Suprapubic skin (tissue), 4 donors: ENCODE data around the gene WDR38. TPM values are rescaled to one million over a fixed set of nuclear protein-coding genes. Genes with fewer than 3 reads are reported as not detected.
"Not testable (repeated sequence)": the region's sequence is repeated elsewhere in the genome, so short reads cannot be mapped to it uniquely, and the experiment has no call there.

ENCODE experiments used
- DNase-seq, 2 donors: peaks; one replicate each; pipeline ENCODE4 v3.0.0-alpha.2; 2019; ENCODE audit warnings: low spot score in 2 of 2
- H3K27ac ChIP-seq: fragments of 200-600 bp; sonication (generic); one replicate; pipeline ENCODE4 v1.5.1; 2019
- H3K27me3 ChIP-seq: fragments of 200-600 bp; sonication (generic); one replicate; pipeline ENCODE4 v1.5.1; 2019
- H3K36me3 ChIP-seq: fragments of 200-600 bp; sonication (generic); one replicate; pipeline ENCODE4 v1.5.1; 2019
- H3K4me1 ChIP-seq: fragments of 200-600 bp; sonication (generic); one replicate; pipeline ENCODE4 v1.5.1; 2019
- H3K4me3 ChIP-seq: fragments of 200-600 bp; sonication (generic); one replicate; pipeline ENCODE4 v1.5.1; 2019; ENCODE audit warnings: mild to moderate bottlenecking
- H3K9me3 ChIP-seq: fragments of 200-600 bp; sonication (generic); one replicate; pipeline ENCODE4 v1.5.1; 2019
- EP300 ChIP-seq: sonication (generic); formaldehyde crosslinking; IDR thresholded peaks from one replicate; pipeline ENCODE4 v1.6.1; 2017; ENCODE audit warnings: antibody characterized with exemption
- POLR2A ChIP-seq, 2 donors: fragments of 450-650 bp; IDR thresholded peaks; one replicate each; pipeline ENCODE4 v1.6.1; 2017; ENCODE audit warnings: antibody characterized with exemption in 2 of 2, mild to moderate bottlenecking in 2 of 2, moderate library complexity in 2 of 2
- POLR2AphosphoS5 ChIP-seq, 3 donors: sonication (generic); formaldehyde crosslinking; IDR thresholded peaks; one replicate each; pipeline ENCODE4 v1.6.1; 2017; ENCODE audit warnings: antibody characterized with exemption in 3 of 3
- WGBS: methylation state at CpG from one replicate; pipeline ENCODE4 v1.1.5; 2018; 5-methylcytosine and 5-hydroxymethylcytosine counted together
- total RNA-seq, 4 donors: library from RNA; depleted of rRNA; stranded (reverse); fragments of >200 nt; gene quantifications; one replicate each; pipeline ENCODE4 v1.1.0, GENCODE V29; 2016
- TF ChIP-seq, protein P1 (sequence below), 2 donors: fragments of 200-600 bp in 1 of 2; fragments of 450-650 bp in 1 of 2; sonication (generic) in 1 of 2; IDR thresholded peaks; one replicate each; pipeline ENCODE4 v1.5.1; 2016 to 2019; ENCODE audit warnings: antibody characterized with exemption in 2 of 2, mild to moderate bottlenecking in 1 of 2, moderate library complexity in 1 of 2

The WDR38 gene
- total RNA-seq, 4 donors from 2014 or later = not detected

- H3K27ac ChIP-seq = no peak overlapping the region
- 33% methylated on average over 4 of the region's 7 CpGs for WGBS
- H3K4me3 ChIP-seq = no peak overlapping the region
- H3K27me3 ChIP-seq = no peaks in the 10 kb centered on the region
- H3K4me1 ChIP-seq = peaks cover 28% of the 10 kb centered on the region
- no peak for DNase-seq
- no peaks in the 10 kb centered on the region for H3K36me3 ChIP-seq
- TF ChIP-seq POLR2A (IDR thresholded peaks at IDR 0.05) (no peak), EP300 (no peak), POLR2AphosphoS5 (IDR thresholded peaks at IDR 0.05) (no peak)
- TF ChIP-seq, protein P1, sequence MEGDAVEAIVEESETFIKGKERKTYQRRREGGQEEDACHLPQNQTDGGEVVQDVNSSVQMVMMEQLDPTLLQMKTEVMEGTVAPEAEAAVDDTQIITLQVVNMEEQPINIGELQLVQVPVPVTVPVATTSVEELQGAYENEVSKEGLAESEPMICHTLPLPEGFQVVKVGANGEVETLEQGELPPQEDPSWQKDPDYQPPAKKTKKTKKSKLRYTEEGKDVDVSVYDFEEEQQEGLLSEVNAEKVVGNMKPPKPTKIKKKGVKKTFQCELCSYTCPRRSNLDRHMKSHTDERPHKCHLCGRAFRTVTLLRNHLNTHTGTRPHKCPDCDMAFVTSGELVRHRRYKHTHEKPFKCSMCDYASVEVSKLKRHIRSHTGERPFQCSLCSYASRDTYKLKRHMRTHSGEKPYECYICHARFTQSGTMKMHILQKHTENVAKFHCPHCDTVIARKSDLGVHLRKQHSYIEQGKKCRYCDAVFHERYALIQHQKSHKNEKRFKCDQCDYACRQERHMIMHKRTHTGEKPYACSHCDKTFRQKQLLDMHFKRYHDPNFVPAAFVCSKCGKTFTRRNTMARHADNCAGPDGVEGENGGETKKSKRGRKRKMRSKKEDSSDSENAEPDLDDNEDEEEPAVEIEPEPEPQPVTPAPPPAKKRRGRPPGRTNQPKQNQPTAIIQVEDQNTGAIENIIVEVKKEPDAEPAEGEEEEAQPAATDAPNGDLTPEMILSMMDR (IDR thresholded peaks at IDR 0.05) = no peak
- no peaks in the 10 kb centered on the region for H3K9me3 ChIP-seq
These were observed 18.7 kb upstream of the WDR38 start for GRCh38 chr9:124834591-124834990.

- no peaks in the 10 kb centered on the region for H3K9me3 ChIP-seq
- H3K27ac ChIP-seq = no peak overlapping the region
- peaks cover 28% of the 10 kb centered on the region for H3K4me1 ChIP-seq
- no peaks in the 10 kb centered on the region for H3K27me3 ChIP-seq
- H3K4me3 ChIP-seq = no peak overlapping the region
- no peak for DNase-seq
- WGBS = 72% methylated on average over 6 of the region's 13 CpGs
- TF ChIP-seq POLR2AphosphoS5 (IDR thresholded peaks at IDR 0.05) (no peak), EP300 (no peak), POLR2A (IDR thresholded peaks at IDR 0.05) (no peak)
- TF ChIP-seq, protein P1 (IDR thresholded peaks at IDR 0.05) = no peak
- H3K36me3 ChIP-seq = no peaks in the 10 kb centered on the region
These were observed 18.2 kb upstream of the WDR38 start for GRCh38 chr9:124835026-124835557.

DNA sequence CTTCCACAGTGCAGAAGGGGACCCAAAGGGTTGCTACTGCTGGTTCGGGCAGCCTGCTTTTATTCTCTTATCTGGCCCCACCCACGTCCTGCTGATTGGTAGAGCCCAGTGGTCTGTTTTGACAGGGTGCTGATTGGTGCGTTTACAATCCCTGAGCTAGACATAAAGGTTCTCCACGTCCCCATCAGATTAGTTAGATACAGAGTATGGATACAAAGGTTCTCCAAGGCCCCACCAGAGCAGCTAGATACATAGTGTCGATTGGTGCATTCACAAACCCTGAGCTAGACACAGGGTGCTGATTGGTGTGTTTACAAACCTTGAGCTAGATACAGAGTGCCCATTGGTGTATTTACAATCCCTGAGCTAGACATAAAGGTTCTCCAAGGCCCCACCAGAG lies 15.1 kb upstream of the WDR38 start:
- H3K36me3 ChIP-seq, H3K27ac ChIP-seq, DNase-seq, H3K4me3 ChIP-seq, H3K9me3 ChIP-seq, H3K27me3 ChIP-seq: not testable (repeated sequence)
- peaks cover 12% of the 10 kb centered on the region for H3K4me1 ChIP-seq
- whole genome bisulfite sequencing = 76% methylated on average over 5 of the region's 5 CpGs

- not testable (repeated sequence) for H3K27me3 ChIP-seq, H3K36me3 ChIP-seq, DNase-seq, H3K27ac ChIP-seq, H3K9me3 ChIP-seq
- H3K4me3 ChIP-seq = peak overlapping the region; percentile 27
- H3K4me1 ChIP-seq = peaks cover 12% of the 10 kb centered on the region
- WGBS = 75% methylated on average over 25 of the region's 52 CpGs
These were observed 14.5 kb upstream of the WDR38 start for GRCh38 chr9:124838567-124839275.

GRCh38 chr9:124839612-124840299 lies 13.5 kb upstream of the WDR38 start:
- H3K4me3 ChIP-seq = no peak overlapping the region
- no peak overlapping the region for H3K27ac ChIP-seq
- no peaks in the 10 kb centered on the region for H3K27me3 ChIP-seq
- no peak for TF ChIP-seq EP300
- TF ChIP-seq, protein P1 (IDR thresholded peaks at IDR 0.05) = peak in 1 of 2 donors; percentile 42
- no peaks in the 10 kb centered on the region for H3K36me3 ChIP-seq
- H3K9me3 ChIP-seq = no peaks in the 10 kb centered on the region
- 79% methylated on average over 8 of the region's 12 CpGs for WGBS
- peaks cover 7% of the 10 kb centered on the region for H3K4me1 ChIP-seq
- no peak for DNase-seq

DNA sequence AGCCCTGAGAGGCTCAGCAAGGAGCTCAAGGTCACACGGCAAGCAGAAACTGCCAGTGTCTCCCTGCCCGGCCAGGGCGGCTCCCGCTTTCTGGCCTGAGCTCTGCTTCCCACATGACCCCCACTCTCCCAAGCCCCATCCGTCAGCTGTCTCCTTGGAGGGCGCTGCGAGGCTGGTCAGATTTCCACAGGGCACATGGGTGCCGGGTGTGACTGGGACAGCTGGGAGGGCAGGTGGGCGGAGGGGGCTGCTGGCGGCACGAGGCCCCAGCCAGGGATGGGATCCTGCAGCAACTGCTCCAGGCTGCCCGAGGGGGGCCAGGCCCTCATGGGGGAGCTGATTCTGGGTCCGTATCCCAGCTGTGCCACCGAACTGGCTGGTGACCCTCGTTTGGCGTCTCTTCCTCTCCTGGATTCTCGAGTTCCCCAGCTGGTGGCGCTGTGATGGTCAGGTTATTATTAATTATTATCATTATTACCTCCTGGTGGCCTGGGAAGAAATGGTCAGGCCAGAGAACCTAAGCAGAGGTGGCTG lies 12.9 kb upstream of the WDR38 start:
- no peaks in the 10 kb centered on the region for H3K9me3 ChIP-seq
- H3K27ac ChIP-seq = no peak overlapping the region
- TF ChIP-seq, protein P1 (IDR thresholded peaks at IDR 0.05) = peak in 1 of 2 donors; percentile 20
- TF ChIP-seq POLR2A (IDR thresholded peaks at IDR 0.05) = no peak
- no peak for TF ChIP-seq POLR2AphosphoS5 (IDR thresholded peaks at IDR 0.05)
- no peak for TF ChIP-seq EP300
- H3K36me3 ChIP-seq = no peaks in the 10 kb centered on the region
- WGBS = 74% methylated on average over 12 of the region's 18 CpGs
- H3K4me3 ChIP-seq = no peak overlapping the region
- H3K27me3 ChIP-seq = no peaks in the 10 kb centered on the region
- no peak for DNase-seq
- H3K4me1 ChIP-seq = peaks cover 1% of the 10 kb centered on the region
